HepG2 (cell line): ENCODE measurements around the gene SNUPN. TPM values are rescaled to one million over a fixed set of nuclear protein-coding genes. Genes with fewer than 3 reads are reported as not detected.

Experiments
- AFF4 ChIP-seq: sonication (generic); formaldehyde crosslinking; IDR thresholded peaks from 2 replicates; pipeline ENCODE4 v1.4.0; 2020; ENCODE audit warnings: missing genetic modification reagents
- CCAR2 ChIP-seq: fragments of 200-400 bp; formaldehyde crosslinking; optimal IDR thresholded peaks from 2 replicates; pipeline ENCODE3; 2018; ENCODE audit warnings: low read depth, mild to moderate bottlenecking, low read length, moderate library complexity
- FOXJ3 ChIP-seq: sonication (generic); formaldehyde crosslinking; IDR thresholded peaks from 2 replicates; pipeline ENCODE4 v1.4.0; 2020; ENCODE audit warnings: missing genetic modification reagents, mild to moderate bottlenecking, borderline replicate concordance
- HHEX ChIP-seq: IDR thresholded peaks from 2 replicates; pipeline ENCODE4 v1.6.1; 2016; ENCODE audit warnings: control low read depth
- HIC2 ChIP-seq: sonication (generic); formaldehyde crosslinking; IDR thresholded peaks from 2 replicates; pipeline ENCODE4 v1.9.0; 2022; ENCODE audit warnings: low read depth, missing genetic modification reagents
- IKZF1 ChIP-seq: fragments of 450-650 bp; IDR thresholded peaks from 2 replicates; pipeline ENCODE4 v1.7.1; 2016
- MAX ChIP-seq: IDR thresholded peaks from 2 replicates; pipeline ENCODE4 v1.6.1; 2012; ENCODE audit warnings: inconsistent platforms
- MBD4 ChIP-seq: IDR thresholded peaks from 2 replicates; pipeline ENCODE4 v1.6.1; 2012; ENCODE audit warnings: low read length, inconsistent platforms, borderline replicate concordance
- MIER2 ChIP-seq: IDR thresholded peaks from 2 replicates; pipeline ENCODE4 v1.6.1; 2016; ENCODE audit warnings: missing biosample characterization, missing genetic modification reagents
- MTF1 ChIP-seq: sonication (generic); formaldehyde crosslinking; IDR thresholded peaks from 2 replicates; pipeline ENCODE4 v1.5.0; 2020; ENCODE audit warnings: missing genetic modification reagents
- NR3C1 ChIP-seq: sonication (generic); formaldehyde crosslinking; IDR thresholded peaks from 2 replicates; pipeline ENCODE4 v1.4.0; 2020; ENCODE audit warnings: missing genetic modification reagents
- SNAPC4 ChIP-seq: sonication (generic); formaldehyde crosslinking; IDR thresholded peaks from 2 replicates; pipeline ENCODE4 v1.4.0; 2020; ENCODE audit warnings: mild to moderate bottlenecking, missing genetic modification reagents
- THYN1 ChIP-seq: sonication (generic); formaldehyde crosslinking; IDR thresholded peaks from 2 replicates; pipeline ENCODE4 v1.8.1; 2023; ENCODE audit warnings: low read depth, mild to moderate bottlenecking, moderate library complexity, missing genetic modification reagents, borderline replicate concordance
- YEATS4 ChIP-seq: sonication (generic); formaldehyde crosslinking; IDR thresholded peaks from 2 replicates; pipeline ENCODE4 v1.4.0; 2020; ENCODE audit warnings: missing genetic modification reagents, borderline replicate concordance
- ZBTB20 ChIP-seq: sonication (generic); formaldehyde crosslinking; IDR thresholded peaks from 2 replicates; pipeline ENCODE4 v1.8.1; 2023; ENCODE audit warnings: missing genetic modification reagents, low read depth, mild to moderate bottlenecking, borderline replicate concordance
- ZNF451 ChIP-seq: sonication (generic); formaldehyde crosslinking; IDR thresholded peaks from 2 replicates; pipeline ENCODE4 v1.5.0; 2020; ENCODE audit warnings: mild to moderate bottlenecking, missing genetic modification reagents
- polyA plus RNA-seq, 8 experiments: library from polyadenylated mRNA; depleted of rRNA in 3 of 8; stranded (reverse) in 7 of 8; unstranded in 1 of 8; fragments of >200 nt; fragmentation: Illumina TruSeq in 4 of 8; extraction: Trizol in 4 of 8; gene quantifications; 2 replicates each; pipeline versions ENCODE4 v1.2.1 to v1.2.3, GENCODE V29; 2011 to 2016; ENCODE audit warnings: low read depth in 4 of 8, missing spikeins in 1 of 8, mixed read lengths in 1 of 8; ENCODE audit not compliant: insufficient read depth in 1 of 8
- total RNA-seq, 5 experiments: library from RNA; depleted of rRNA; stranded (reverse); fragments of >200 nt; fragmentation: Illumina TruSeq; extraction: Trizol; gene quantifications; 2 replicates each; pipeline ENCODE4 v1.2.3, GENCODE V29; 2016; ENCODE audit warnings: low read depth in 1 of 5

SNUPN gene
- total and polyA plus RNA-seq, 2 of the 13 experiments (the other 11 are each of a cell fraction or from before 2014, with no cell fraction given), result 9.0 to 16.4 TPM

DNA sequence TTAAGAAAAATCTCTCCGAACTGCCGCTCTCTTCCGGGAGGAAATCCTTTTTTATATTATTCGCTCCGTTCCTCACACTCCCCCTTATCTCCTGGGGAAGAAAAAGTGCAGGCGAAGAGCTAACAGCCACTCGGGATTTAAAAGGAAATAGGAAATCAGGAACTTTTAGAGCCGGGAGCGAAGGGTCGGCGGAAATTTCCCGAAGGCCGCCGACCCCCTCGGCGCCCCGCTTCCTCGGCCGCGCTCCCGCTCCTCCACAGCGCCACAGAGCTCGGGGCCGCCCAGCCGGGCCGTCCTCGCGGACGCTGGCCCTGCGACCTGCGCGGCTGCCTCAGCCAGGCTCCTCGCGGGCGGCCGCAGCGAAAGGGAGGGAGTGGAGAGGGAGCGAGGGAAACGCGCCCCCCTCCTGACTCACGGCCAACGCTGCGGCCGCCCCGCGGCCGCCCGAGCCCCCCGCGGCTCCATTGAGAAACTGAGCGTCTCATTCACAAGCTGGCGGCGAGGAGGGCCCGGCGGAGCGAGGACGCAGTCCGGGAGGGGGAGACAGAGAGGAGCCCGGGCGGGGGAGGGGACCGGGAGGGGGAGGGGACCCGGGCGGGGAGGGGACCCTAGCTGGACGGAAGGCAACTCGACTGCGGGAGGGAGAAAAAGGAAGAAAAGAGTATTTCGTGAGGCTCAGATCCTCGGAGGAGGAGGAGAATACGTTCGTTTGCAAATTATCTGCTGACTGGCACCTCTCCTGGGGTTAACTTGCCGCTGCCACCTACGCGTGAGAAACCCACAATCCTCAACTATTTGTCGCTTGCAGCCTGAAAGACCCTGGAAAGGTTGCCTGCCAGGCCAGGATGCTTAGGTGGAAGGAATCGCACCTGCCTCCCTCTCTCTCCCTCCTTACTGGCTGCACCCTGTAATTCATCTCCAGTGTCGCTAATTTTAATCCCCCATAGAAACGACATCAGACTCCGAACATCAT lies 46.3 kb downstream of the SNUPN start, which contains the start of gene PTPN9 (continued):
- no peak for TF ChIP-seq MBD4
- TF ChIP-seq MTF1 (CRISPR knock-in tag), result no peak
- no peak for TF ChIP-seq ZBTB20 (CRISPR knock-in tag)
- TF ChIP-seq FOXJ3 (CRISPR knock-in tag), result no peak
- TF ChIP-seq ZNF451 (CRISPR knock-in tag), result no peak
- no peak for TF ChIP-seq IKZF1
- no peak for TF ChIP-seq HIC2 (CRISPR knock-in tag)
- TF ChIP-seq NR3C1 (CRISPR knock-in tag), result no peak
- TF ChIP-seq YEATS4 (CRISPR knock-in tag), result no peak
- TF ChIP-seq CCAR2, result no peak
- peak; percentile 24; the same call in 1 of the 2 replicates for TF ChIP-seq MAX
- no peak for TF ChIP-seq THYN1 (CRISPR knock-in tag)
- no peak for TF ChIP-seq HHEX (CRISPR knock-in tag)
- no peak for TF ChIP-seq MIER2 (CRISPR knock-in tag)
- TF ChIP-seq AFF4 (CRISPR knock-in tag), result no peak
- TF ChIP-seq SNAPC4 (CRISPR knock-in tag), result no peak
